IMR-90 (cell line): ENCODE measurements around the gene ZNF814. TPM values are rescaled to one million over a fixed set of nuclear protein-coding genes. Genes with fewer than 3 reads are reported as not detected.
"Not testable (repeated sequence)": the region's sequence is repeated elsewhere in the genome, so short reads cannot be mapped to it uniquely, and the experiment has no call there.

ENCODE experiments used
- ATAC-seq: fragments of 200-7000 bp; cut with Tn5 transposase; 2 replicates; pipeline ENCODE4 v1.9.1; 2020; ENCODE audit warnings: low read depth, mild to moderate bottlenecking, moderate library complexity
- BruUV-seq: library from RNA; stranded (reverse); fragments of 400-500 nt; replicated peaks from 2 replicates; lab custom pipeline; 2021; lab: Mats Ljungman, UMichigan
- CTCF ChIA-PET: fragments of 300-600 bp; formaldehyde crosslinking; extraction: SDS; loops from one replicate; lab custom pipeline; 2021; ENCODE audit warnings: antibody characterized with exemption; lab: Yijun Ruan, JAX
- POLR2A ChIA-PET: fragments of 300-600 bp; sonication (Branson Sonifier 250); formaldehyde crosslinking; loops from one replicate; lab custom pipeline; 2022; ENCODE audit warnings: antibody characterized with exemption; ENCODE audit not compliant: unreplicated experiment; lab: Charles Lee
- DNase-seq: peaks from one replicate; pipeline ENCODE4 v3.0.0; 2013
- H2AFZ ChIP-seq: replicated peaks from 2 replicates; pipeline ENCODE3; 2013; ENCODE audit warnings: low read length, mild to moderate bottlenecking; ENCODE audit not compliant: poor library complexity
- H2AK5ac ChIP-seq: 2 replicates; pipeline ENCODE4 v1.6.1; 2013; ENCODE audit warnings: low read depth, low read length, inconsistent platforms
- H2AK9ac ChIP-seq: replicated peaks from 2 replicates; pipeline ENCODE3; 2013; ENCODE audit warnings: mild to moderate bottlenecking, low read depth, low read length, moderate library complexity; ENCODE audit not compliant: poor library complexity
- H2BK120ac ChIP-seq: 2 replicates; pipeline ENCODE4 v1.6.1; 2013; ENCODE audit warnings: low read depth, low read length, inconsistent platforms
- H2BK15ac ChIP-seq: 3 replicates; pipeline ENCODE4 v1.6.1; 2013; ENCODE audit warnings: low read depth, low read length, inconsistent platforms
- H2BK20ac ChIP-seq: 2 replicates; pipeline ENCODE4 v1.6.1; 2013; ENCODE audit warnings: low read depth, mild to moderate bottlenecking, inconsistent platforms, low read length, moderate library complexity
- H2BK5ac ChIP-seq: 2 replicates; pipeline ENCODE4 v1.6.1; 2013; ENCODE audit warnings: mild to moderate bottlenecking, low read depth, low read length, inconsistent platforms; ENCODE audit not compliant: poor library complexity, severe bottlenecking
- H3K14ac ChIP-seq: replicated peaks from 2 replicates; pipeline ENCODE4 v1.6.1; 2013; ENCODE audit warnings: low read depth, low read length, inconsistent platforms
- H3K18ac ChIP-seq: 2 replicates; pipeline ENCODE4 v1.6.1; 2013; ENCODE audit warnings: low read depth, low read length, control low read depth
- H3K23ac ChIP-seq: 2 replicates; pipeline ENCODE4 v1.6.1; 2013; ENCODE audit warnings: low read depth, low read length, inconsistent platforms
- H3K27ac ChIP-seq: 2 replicates; pipeline ENCODE4 v1.5.1; 2013; ENCODE audit warnings: mild to moderate bottlenecking, control low read depth, low read length; ENCODE audit not compliant: insufficient read depth
- H3K27me3 ChIP-seq: 2 replicates; pipeline ENCODE4 v1.6.1; 2013; ENCODE audit warnings: low read length; ENCODE audit not compliant: control insufficient read depth, insufficient read depth
- H3K36me3 ChIP-seq: 2 replicates; pipeline ENCODE4 v1.6.1; 2013; ENCODE audit warnings: low read length, mixed read lengths; ENCODE audit not compliant: control insufficient read depth, insufficient read depth
- H3K4ac ChIP-seq: 2 replicates; pipeline ENCODE4 v1.6.1; 2013; ENCODE audit warnings: low read depth, low read length, inconsistent platforms
- H3K4me1 ChIP-seq: 2 replicates; pipeline ENCODE4 v1.6.1; 2013; ENCODE audit warnings: low read length, mixed read lengths; ENCODE audit not compliant: control insufficient read depth, insufficient read depth
- H3K4me2 ChIP-seq: 2 replicates; pipeline ENCODE4 v1.6.1; 2013; ENCODE audit warnings: low read depth, mild to moderate bottlenecking, control low read depth, low read length, moderate library complexity
- H3K4me3 ChIP-seq: 2 replicates; pipeline ENCODE4 v1.5.1; 2013; ENCODE audit warnings: low read depth, mild to moderate bottlenecking, control low read depth, low read length, moderate library complexity; ENCODE audit not compliant: insufficient read depth
- H3K56ac ChIP-seq: 2 replicates; pipeline ENCODE4 v1.6.1; 2013; ENCODE audit warnings: low read length, inconsistent platforms; ENCODE audit not compliant: insufficient read depth; ENCODE audit errors: extremely low read depth
- H3K79me1 ChIP-seq, 2 experiments: 2 replicates each; pipeline ENCODE4 v1.6.1; 2013; ENCODE audit warnings: low read length in 2 of 2, inconsistent platforms in 1 of 2, low read depth in 1 of 2
- H3K9ac ChIP-seq: 2 replicates; pipeline ENCODE4 v1.6.1; 2013; ENCODE audit warnings: low read depth, low read length, control low read depth
- H3K9me1 ChIP-seq: 2 replicates; pipeline ENCODE4 v1.6.1; 2013; ENCODE audit warnings: low read length, inconsistent platforms; ENCODE audit not compliant: insufficient read depth
- H3K9me3 ChIP-seq: 2 replicates; pipeline ENCODE4 v1.6.1; 2013; ENCODE audit warnings: low read length; ENCODE audit not compliant: control insufficient read depth, insufficient read depth
- H4K20me1 ChIP-seq: 2 replicates; pipeline ENCODE4 v1.6.1; 2013; ENCODE audit warnings: low read length, inconsistent platforms; ENCODE audit not compliant: insufficient read depth
- H4K5ac ChIP-seq: 2 replicates; pipeline ENCODE4 v1.6.1; 2013; ENCODE audit warnings: mild to moderate bottlenecking, low read depth, low read length, control low read depth
- H4K8ac ChIP-seq, 2 experiments: 2 replicates each; pipeline ENCODE4 v1.6.1; 2013; ENCODE audit warnings: low read depth in 2 of 2, low read length in 2 of 2, control low read depth in 1 of 2, inconsistent platforms in 1 of 2
- H4K91ac ChIP-seq: 2 replicates; pipeline ENCODE4 v1.6.1; 2013; ENCODE audit warnings: low read depth, low read length, inconsistent platforms; ENCODE audit not compliant: insufficient read depth
- FOS ChIP-seq: fragments of 150-350 bp; IDR thresholded peaks from 2 replicates; pipeline ENCODE4 v1.6.1; 2016; ENCODE audit warnings: low read depth, low read length
- MAFK ChIP-seq: IDR thresholded peaks from 2 replicates; pipeline ENCODE4 v1.6.1; 2012; ENCODE audit warnings: low read depth, low read length, improper control_type of control experiment
- NFE2L2 ChIP-seq: fragments of 150-350 bp; IDR thresholded peaks from 2 replicates; pipeline ENCODE4 v1.6.1; 2016; ENCODE audit warnings: low read depth, mild to moderate bottlenecking, low read length
- RCOR1 ChIP-seq: IDR thresholded peaks from 2 replicates; pipeline ENCODE4 v1.6.1; 2012; ENCODE audit warnings: mild to moderate bottlenecking, low read length, improper control_type of control experiment; ENCODE audit not compliant: insufficient replicate concordance
- RFX5 ChIP-seq: IDR thresholded peaks from 2 replicates; pipeline ENCODE4 v1.8.0; 2012; ENCODE audit warnings: low read depth, mild to moderate bottlenecking, low read length, moderate library complexity
- SMC3 ChIP-seq: fragments of 150-350 bp; IDR thresholded peaks from 2 replicates; pipeline ENCODE4 v1.6.1; 2016; ENCODE audit warnings: low read depth, mild to moderate bottlenecking, antibody characterized with exemption, low read length, moderate library complexity
- WGBS, 2 experiments: methylation state at CpG; one replicate each; pipeline versions ENCODE4 v1.1.5 to v1.1.7; 2013; ENCODE audit warnings: missing lambda C conversion rate in 2 of 2; ENCODE audit not compliant: insufficient read length in 1 of 2; ENCODE audit errors: extremely low coverage in 2 of 2; 5-methylcytosine and 5-hydroxymethylcytosine counted together
- dilution Hi-C: fragments of 300-500 bp; cut with HindIII; formaldehyde crosslinking; loops from one replicate; pipeline ENCODE4 v1.14.3; 2018; ENCODE audit warnings: low sequenced_read_pairs; ENCODE audit not compliant: unreplicated experiment
- in situ Hi-C: fragments of 300-500 bp; cut with MboI; formaldehyde crosslinking; loops from 3 replicates; pipeline ENCODE4 v1.14.3; 2019; ENCODE audit warnings: low sequenced_read_pairs, inconsistent platforms, mixed read lengths
- intact Hi-C: fragments of 100-400 bp; cut with micrococcal nuclease; formaldehyde crosslinking; loops from 2 replicates; pipeline ENCODE4 v1.10.0; 2022
- polyA plus RNA-seq, 3 experiments: library from polyadenylated mRNA; depleted of rRNA; stranded (reverse); fragments of >200 nt; gene quantifications; 2 replicates each; pipeline ENCODE4 v1.2.3, GENCODE V29; 2012; ENCODE audit warnings: low replicate concordance in 1 of 3
- total RNA-seq: library from RNA; depleted of rRNA; stranded (reverse); fragments of >200 nt; gene quantifications from 2 replicates; pipeline ENCODE4 v1.2.3, GENCODE V29; 2012

Gene ZNF814
- total and polyA plus RNA-seq, 2 of the 4 experiments (the other 2 are of a cell fraction): 3.9 to 5.9 TPM

- TF ChIP-seq SMC3 (no peak), MAFK (no peak), NFE2L2 (no peak), RCOR1 (no peak), RFX5 (no peak), FOS (no peak)
Measured at GRCh38 chr19:57813919-57814504, 74.8 kb downstream of the ZNF814 start (continued).

GRCh38 chr19:57812975-57813820 lies 75.6 kb downstream of the ZNF814 start:
- BruUV-seq, H2BK15ac ChIP-seq, in situ Hi-C loops, ATAC-seq, intact Hi-C loops, H3K4ac ChIP-seq, H3K9me1 ChIP-seq, H3K9ac ChIP-seq, H3K27ac ChIP-seq, H3K4me3 ChIP-seq, H4K5ac ChIP-seq, H3K4me1 ChIP-seq, H2BK5ac ChIP-seq, H3K4me2 ChIP-seq, H2BK120ac ChIP-seq, H3K56ac ChIP-seq, H2BK20ac ChIP-seq, POLR2A ChIA-PET, H4K91ac ChIP-seq, H2AK9ac ChIP-seq, H3K27me3 ChIP-seq, H4K20me1 ChIP-seq, DNase-seq, H3K18ac ChIP-seq, H3K14ac ChIP-seq, H2AFZ ChIP-seq, H2AK5ac ChIP-seq, H3K23ac ChIP-seq, H3K9me3 ChIP-seq, dilution Hi-C loops, H4K8ac ChIP-seq: not testable (repeated sequence)
- CTCF ChIA-PET: interaction anchor here (0.7 kb wide), 1 partner anchor 11 kb away, joined by 3 read pairs; no protein-coding TSS in a partner anchor
- no CpG with 5 or more reads among the region's 13 CpGs for WGBS, 2 experiments
- peaks cover 16 to 56% of the 10 kb centered on the region in 2 experiments for H3K79me1 ChIP-seq
- peaks cover 14% of the 10 kb centered on the region for H3K36me3 ChIP-seq
